Cardiac ventricle fibroblast (primary cell): ENCODE data around the gene EXPH5. TPM values are rescaled to one million over a fixed set of nuclear protein-coding genes. Genes with fewer than 3 reads are reported as not detected.

Experiments
- total RNA-seq: library from RNA; depleted of rRNA; stranded (reverse); fragments of >200 nt; gene quantifications from 2 replicates; pipeline ENCODE4 v1.2.3, GENCODE V29; 2015

The EXPH5 gene
- total RNA-seq, result not detected in 2 replicates

GRCh38 chr11:108593214-108593922 is at the start of gene EXPH5:
EXPH5 (minus strand) TSS chr11:108593768; CDS start chr11:108593536, 232 bp downstream.

GRCh38 chr11:108498046-108498815 is 95.3 kb downstream of the EXPH5 start, which contains the start of gene POGLUT3:
POGLUT3 (minus strand) TSS chr11:108498384; CDS start chr11:108498366, 18 bp downstream.

GRCh38 chr11:108467091-108467823 is 126.3 kb downstream of the EXPH5 start, which contains the start of gene C11orf65:
C11orf65 (minus strand) TSS chr11:108467529; CDS start chr11:108461559, 5,970 bp downstream.

Other genes with a start within 250 kb of the EXPH5 start
- gene C11orf65, start 126.2 kb downstream of the EXPH5 start, total RNA-seq, result 0.49 and 1.9 TPM in 2 replicates
- gene POGLUT3, start 95.4 kb downstream of the EXPH5 start, total RNA-seq, result 31.1 and 32.3 TPM in 2 replicates
- gene DDX10, start 71.3 kb upstream of the EXPH5 start, total RNA-seq, result 5.7 and 11.6 TPM in 2 replicates